HG02623 (cell line): Measurements from ENCODE around the gene UCKL1.

Source experiments
- ATAC-seq: cut with Tn5 transposase; IDR thresholded peaks from one replicate; pipeline ENCODE4 v1.9.1; 2021; ENCODE audit warnings: moderate library complexity; ENCODE audit not compliant: unreplicated experiment

UCKL1 gene

GRCh38 chr20:63959699-63960075 is 3.5 kb upstream of the UCKL1 start:
- ATAC-seq, result no peak

DNA sequence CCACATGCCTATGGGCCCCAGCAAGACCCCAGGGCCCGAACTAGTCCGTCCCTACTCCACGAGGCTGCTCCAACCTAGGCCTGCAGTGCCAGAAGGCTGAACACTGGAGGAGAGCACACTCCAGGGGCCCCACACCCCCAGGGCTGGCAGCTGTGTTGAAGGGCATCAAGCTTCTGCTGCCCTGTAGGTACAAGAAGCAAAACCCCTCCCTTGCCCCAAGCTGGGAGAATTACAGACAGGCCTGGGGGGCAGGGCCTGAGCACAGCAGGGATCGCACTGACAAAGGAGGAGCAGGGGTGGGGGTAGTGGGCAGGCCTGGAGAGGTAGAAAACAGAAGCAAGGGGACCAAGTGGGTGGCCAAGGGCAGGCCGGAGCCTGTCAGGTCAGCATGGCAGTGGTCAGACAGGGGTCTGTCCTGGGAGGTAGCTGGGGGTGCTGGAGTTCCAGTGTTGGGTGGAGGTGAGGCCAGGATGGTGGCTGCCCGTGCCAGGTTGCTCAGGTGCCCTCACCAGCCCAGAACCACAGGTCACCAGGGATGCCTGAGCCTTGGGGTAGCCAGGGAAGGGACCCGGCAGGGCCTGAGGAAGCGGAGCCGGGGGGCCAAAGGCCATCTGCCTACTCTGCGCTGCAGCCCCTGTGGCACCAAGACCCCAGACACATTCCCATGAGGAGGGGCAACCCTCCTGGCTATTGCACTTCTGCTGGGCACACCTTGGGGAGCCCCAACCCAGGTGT is 2.9 kb upstream of the UCKL1 start:
- ATAC-seq, result no peak

GRCh38 chr20:63958471-63958870 is 2.3 kb upstream of the UCKL1 start:
- no peak for ATAC-seq

- no peak for ATAC-seq
Observed at GRCh38 chr20:63957690-63958441, 1.6 kb upstream of the UCKL1 start.

GRCh38 chr20:63957004-63957689 is 931 bp upstream of the UCKL1 start:
- ATAC-seq, result no peak

DNA sequence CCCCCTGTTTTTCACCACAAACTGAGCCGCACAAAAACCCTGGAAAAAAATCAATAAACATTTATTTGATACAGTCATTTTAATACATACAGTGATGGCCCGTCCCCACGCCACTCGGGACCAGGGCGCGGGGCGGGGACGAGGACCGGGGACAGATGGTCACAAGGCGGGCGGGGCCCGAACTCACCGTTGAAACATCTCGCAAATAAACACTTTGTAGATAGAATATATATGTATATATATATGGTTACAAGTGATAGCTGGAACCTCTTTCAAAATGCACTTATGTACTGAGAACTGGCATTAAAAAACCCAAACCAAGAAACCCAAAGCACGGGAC is 418 bp upstream of the UCKL1 start:
- ATAC-seq, result no peak

DNA sequence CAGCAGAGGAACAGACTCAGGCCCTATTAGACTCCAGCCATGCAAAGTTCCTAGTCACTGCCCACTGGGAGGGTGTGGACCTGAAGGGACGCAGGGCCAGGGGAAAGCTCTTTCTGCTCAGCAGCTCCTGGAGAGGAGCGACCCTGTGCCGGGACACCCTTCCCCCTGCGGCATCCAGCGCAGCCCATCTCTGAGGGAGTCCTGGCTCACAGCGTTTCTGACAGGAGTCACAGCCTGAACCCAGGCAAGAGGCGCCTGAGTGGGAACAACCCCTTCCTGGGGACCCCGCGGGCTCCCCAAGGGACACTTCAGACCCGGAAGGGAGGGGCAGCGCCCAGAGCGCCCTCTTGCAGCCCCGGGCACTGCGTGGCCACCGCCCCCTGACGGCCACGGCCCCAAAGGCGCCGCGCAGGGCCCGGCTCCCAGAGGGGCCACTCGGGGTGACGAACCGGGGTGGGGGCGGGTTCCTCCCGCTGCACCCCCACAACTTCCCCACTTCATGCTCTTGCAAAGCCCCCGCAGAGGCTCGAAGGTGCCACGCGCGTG is 862 bp downstream of the UCKL1 start:
- peak; percentile 12 for ATAC-seq

DNA sequence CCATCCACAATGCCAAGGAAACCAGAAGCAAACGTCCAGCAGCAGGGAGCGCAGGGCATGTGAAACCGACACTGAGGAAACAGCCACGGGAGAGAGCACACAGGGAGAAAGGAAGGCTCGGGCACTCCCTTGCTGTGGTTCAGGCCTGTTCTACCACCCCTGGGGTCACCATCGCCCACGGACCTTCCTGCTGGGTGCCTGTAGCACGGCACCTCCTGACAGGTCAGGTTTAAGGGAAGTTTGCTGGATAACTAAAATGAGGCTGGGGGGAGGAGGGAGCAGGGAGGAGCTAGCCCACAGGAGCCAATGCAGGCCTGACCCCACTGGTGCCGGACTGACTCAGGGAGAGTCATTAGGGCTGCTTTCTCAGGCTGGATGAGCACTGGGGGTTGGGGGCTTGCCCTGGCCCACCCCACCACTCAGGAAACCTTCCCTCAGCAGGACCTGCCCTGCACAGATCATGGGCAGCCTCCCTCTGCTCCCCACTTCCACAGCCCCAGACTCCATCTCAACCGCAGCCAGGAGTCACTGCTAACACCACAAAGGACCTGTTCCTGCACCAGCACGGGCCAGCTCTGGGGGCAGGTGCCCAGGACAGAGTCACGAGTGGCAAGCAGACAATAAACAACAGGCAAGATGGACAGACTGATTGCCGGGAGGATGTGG is 2.3 kb downstream of the UCKL1 start:
- ATAC-seq, result no peak

- no peak for ATAC-seq
Observed at GRCh38 chr20:63952769-63953168, 3.4 kb downstream of the UCKL1 start.

DNA sequence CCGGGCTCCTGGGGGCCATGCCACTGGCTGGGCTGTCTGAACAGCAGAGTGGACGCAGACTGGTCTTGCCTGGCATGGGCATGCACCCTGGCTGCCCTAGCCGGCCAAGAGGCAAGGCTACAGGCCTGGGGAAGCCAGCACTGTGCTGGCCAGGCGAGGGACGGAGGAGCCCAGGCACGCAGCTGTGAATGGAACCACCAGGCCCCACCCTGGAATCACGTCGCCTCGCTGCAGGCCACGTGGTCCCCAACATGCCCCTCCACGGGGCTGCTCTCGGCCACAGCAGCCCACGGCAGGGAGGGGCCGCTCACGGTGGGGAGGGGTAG is 4.0 kb downstream of the UCKL1 start:
- no peak for ATAC-seq

DNA sequence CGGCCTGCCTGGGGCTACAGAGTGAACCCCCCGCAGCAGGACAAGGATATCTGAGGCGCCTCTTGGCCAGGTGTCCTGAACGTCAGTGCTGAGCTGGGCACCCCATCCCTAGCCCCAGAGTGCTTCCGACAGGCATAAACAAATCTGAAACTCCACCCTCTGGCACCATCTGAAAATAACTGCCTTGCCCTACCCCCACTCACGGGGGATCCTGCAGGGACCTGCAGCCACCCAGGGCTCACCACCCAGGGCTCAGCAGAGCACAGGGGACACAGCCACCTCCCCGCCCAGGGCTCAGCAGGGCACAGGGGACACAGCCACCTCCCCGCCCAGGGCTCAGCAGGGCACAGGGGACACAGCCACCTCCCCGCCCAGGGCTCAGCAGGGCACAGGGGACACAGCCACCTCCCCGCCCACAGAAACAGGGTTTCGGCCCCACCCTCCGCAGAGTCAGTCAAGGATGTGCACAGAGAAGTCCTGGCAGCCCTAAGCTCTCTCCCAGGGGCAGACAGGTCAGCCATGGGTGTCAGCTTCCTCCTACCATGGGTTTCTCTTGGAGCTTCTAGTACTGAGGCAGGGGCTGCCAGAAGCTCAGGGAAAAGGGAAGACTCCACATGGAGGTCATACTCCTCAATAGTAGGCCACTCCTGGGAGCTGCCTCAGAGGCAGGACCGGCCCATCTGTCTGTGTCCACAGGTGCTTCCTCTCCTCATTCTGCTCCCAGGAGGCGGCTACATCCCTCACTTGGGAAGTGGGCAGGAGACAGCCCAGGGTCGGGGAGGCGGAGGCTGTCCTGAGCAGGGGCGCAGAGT is 4.6 kb downstream of the UCKL1 start:
- ATAC-seq, result no peak

DNA sequence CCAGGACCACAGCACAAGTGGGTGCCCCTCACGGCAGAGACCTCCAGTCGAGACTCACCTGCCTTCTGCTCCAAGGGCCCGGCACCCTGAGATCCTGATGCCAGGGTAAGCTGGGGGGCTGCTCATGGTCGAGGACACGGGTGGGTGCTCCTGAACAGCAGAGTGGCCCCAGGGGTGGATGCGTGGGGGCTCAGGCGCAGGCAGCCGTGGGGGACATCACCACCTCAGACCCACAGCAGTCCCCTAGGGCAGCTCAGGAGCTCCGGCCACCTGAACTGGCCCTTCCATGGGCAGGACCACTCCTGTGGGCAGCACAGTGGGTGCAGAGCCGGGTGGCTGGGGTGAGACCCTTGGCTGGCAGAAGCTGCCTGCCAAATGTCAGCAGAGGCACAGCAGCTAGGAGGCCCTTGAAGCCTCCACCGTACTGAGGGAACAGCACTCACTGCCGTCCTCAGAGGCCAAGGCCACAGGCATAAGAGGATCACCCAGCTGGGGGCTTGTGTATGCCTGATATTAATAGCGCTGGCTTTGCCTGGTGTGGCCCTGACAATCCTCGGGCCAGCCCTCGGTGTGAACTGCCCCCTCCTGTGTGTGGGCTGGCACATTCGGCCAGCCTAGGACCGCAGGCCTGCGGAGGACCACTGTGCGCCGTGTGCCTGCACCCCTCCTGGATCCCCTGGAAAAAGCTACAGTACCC is 5.4 kb downstream of the UCKL1 start:
- no peak for ATAC-seq

GRCh38 chr20:63947638-63948456 is 8.4 kb downstream of the UCKL1 start:
- ATAC-seq, result no peak

DNA sequence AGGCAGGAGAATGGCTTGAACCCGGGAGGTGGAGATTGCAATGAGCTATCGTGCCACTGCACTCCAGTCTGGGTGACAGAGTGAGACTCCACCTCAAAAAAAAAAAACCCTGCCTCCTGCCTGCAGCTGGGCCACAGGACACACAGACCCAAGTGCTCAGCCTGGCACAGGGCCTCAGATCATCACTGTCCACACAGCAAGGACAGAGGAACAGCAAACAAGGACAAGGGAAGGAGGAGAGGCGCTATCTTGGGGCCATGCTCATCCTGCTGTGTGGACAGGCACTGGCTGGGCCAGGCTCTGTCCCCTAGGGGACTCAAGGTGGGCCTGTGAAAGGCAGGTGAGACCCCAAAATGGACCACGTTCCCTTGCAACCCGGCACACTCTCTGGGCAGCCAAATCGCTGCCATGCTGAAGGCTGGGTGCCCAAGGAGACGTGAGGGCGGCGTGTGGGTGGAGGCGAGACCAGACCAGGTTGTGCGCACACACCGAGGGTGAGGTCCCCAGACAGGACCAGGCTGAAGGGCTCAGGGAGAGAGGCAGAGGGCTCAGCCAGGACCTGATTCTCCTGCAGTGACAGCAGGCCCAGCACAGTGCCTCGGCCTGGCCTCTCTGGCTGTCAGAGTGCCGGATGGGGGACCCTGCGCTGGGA is 9.1 kb downstream of the UCKL1 start:
- no peak for ATAC-seq

DNA sequence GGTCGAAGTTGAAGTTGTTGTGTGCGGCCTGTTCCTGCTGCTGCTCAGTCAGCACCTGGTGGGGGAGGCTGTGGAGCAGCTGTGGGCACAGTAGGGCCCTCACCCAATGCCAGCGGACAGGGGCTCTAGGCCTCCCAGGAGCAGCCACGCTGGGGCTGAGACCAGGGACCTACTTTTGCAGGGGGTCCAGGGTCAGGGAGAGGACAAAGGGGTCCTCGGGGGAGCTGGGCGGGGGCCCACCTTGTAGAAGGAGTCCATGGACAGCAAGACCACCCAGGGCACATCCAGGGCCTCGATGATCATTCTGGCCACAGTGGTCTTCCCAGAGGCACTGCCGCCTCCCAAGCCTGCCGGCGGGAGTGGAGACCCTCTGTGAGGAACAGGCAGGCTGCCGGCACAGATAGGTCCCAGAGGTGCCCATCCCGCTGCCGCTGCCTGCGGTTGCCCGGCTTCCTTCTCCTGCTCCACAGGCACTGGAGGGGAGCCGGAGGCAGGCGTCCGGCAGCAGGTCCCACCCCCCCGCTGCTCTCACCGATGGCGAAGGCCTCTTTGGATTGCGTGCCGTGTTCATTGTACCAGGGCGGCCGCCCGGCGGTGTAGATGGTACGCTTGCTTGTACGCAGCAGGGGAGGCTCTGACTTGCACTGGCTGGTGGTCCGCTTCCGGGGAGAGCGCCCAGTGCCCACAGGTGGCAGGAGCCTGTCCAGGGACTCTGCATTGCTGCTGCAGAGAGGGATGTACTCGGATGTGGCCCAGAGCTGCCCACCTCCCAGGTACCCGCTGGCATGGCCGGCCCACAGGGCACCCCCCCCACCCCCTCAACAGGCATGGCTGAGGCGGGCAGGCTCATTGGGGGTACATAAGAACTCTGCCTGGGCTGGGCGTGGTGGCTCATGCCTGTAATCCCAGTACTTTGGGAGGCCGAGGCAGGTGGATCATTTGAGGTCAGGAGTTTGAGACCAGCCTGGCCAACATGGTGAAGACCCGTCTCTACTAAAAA is 10.0 kb downstream of the UCKL1 start:
- ATAC-seq, result no peak

DNA sequence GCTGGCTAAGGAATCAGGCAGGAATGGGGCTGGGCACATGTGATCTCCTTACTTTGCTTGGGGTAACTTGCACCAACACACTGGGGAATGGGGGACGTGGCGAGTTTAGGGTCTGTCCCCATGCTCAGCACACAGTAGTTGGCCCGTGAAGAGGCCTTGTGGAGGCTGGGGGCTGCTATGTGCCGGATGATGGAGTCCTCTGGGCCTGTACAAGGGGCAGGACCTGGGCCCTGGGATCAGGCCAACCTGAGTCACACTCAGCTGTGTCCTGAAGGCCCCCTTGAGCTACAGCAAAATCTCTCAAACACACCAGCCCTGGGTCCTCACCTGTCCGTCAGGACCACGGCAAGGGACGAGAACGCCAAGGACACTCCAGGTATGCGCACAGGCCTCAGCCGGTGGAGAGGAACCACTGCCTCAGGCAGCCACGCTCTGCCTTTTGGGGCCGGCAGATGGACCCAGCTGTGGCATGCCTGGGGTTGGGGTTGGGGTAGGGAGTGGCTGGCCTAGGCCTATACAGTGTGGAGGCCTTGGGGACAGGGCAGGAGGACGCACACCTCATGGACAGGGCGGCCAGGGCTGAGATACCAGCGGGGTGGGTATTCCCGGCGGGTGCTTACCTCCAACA is 11.1 kb downstream of the UCKL1 start:
- no peak for ATAC-seq
